Activated B cell treated with CpG ODN at 0.5 μM for 24 hours (primary cell): ENCODE measurements around the gene ERCC3. TPM values are rescaled to one million over a fixed set of nuclear protein-coding genes. Genes with fewer than 3 reads are reported as not detected.

Experiments
- ATAC-seq: fragments of 200-7000 bp; cut with Tn5 transposase; one replicate; pipeline ENCODE4 v1.10.0; 2021; ENCODE audit warnings: low read depth, mild to moderate bottlenecking, moderate library complexity
- CTCF ChIA-PET: fragments of 350-600 bp; sonication (Branson Sonifier 250); formaldehyde crosslinking; loops from one replicate; lab custom pipeline; 2021; ENCODE audit warnings: antibody characterized with exemption; lab: Charles Lee
- POLR2A ChIA-PET: fragments of 350-600 bp; sonication (Branson Sonifier 250); formaldehyde crosslinking; loops from one replicate; lab custom pipeline; 2021; ENCODE audit warnings: antibody characterized with exemption; lab: Charles Lee
- DNase-seq: peaks from one replicate; pipeline ENCODE4 v3.0.0; 2022
- H3K27ac Mint-ChIP-seq: one replicate; pipeline ENCODE4 v1.8.0; 2020; ENCODE audit warnings: mixed read lengths
- H3K27me3 Mint-ChIP-seq: one replicate; pipeline ENCODE4 v1.8.0; 2021; ENCODE audit warnings: mixed read lengths
- H3K36me3 Mint-ChIP-seq: one replicate; pipeline ENCODE4 v1.8.0; 2021; ENCODE audit warnings: low read depth, mixed read lengths
- H3K4me1 Mint-ChIP-seq: one replicate; pipeline ENCODE4 v1.8.0; 2021; ENCODE audit warnings: mixed read lengths
- H3K4me3 Mint-ChIP-seq: one replicate; pipeline ENCODE4 v1.8.0; 2020; ENCODE audit warnings: mild to moderate bottlenecking, mixed read lengths
- H3K9me3 Mint-ChIP-seq: one replicate; pipeline ENCODE4 v1.8.0; 2020; ENCODE audit warnings: mixed read lengths
- CTCF ChIP-seq: fragments of 200-600 bp; IDR thresholded peaks from one replicate; pipeline ENCODE4 v1.8.0; 2022; ENCODE audit warnings: antibody characterized with exemption, mild to moderate bottlenecking
- intact Hi-C: fragments of 100-400 bp; cut with micrococcal nuclease; formaldehyde crosslinking; loops from one replicate; pipeline ENCODE4 v1.15.1; 2024
- total RNA-seq: library from RNA; stranded (reverse); gene quantifications from 2 replicates; pipeline ENCODE4 v1.2.3, GENCODE V29; 2022

The ERCC3 gene
- total RNA-seq, 1 donor from 2014 or later: 65.6 TPM

DNA sequence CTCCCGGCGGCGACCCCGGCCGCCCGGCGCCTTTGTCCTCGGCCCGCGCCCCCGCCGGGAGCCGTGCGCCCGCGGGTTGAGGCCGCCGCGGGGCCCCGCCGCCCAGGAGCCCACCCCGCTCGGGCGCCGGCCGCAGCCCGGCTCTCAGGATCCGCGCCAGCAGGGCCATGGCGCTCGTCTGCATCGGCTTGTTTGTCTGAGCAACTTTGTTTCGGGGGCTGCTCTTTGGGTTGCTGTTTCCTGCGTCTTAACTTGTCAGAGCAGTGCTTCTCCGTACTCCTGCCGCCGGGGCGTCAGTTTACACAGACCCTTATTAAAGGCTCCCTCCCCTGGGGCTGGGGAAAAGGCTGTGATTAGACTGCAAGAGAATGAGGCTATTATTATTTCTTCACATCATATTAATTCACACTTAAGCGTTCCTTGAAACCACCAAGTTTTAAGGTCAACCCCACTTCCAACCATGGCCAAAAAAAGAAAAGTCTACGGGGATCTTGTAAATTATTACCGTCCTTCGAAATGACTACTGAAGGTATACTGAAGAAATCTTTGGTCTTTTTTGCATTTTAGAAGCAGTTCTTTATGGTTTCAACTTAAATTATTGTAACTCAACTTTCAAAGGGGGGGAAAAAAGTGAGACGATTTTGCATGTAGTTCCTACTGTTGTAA lies 73.7 kb downstream of the ERCC3 start, which contains the start of gene CYP27C1:
TSS of gene CYP27C1 (minus strand) at position 198 of the 666 bp plus-strand sequence. CDS start at position 169, 29 bp downstream.
- peaks cover 2% of the 10 kb centered on the region for H3K9me3 Mint-ChIP-seq
- peak within 1 kb of the TSS; percentile 46 for H3K27ac Mint-ChIP-seq
- peaks cover 28% of the 10 kb centered on the region for H3K4me1 Mint-ChIP-seq
- TF ChIP-seq CTCF: no peak
- H3K36me3 Mint-ChIP-seq: no peaks in the 10 kb centered on the region
- ChIA-PET CTCF (no interaction called here), POLR2A (no interaction called here)
- H3K4me3 Mint-ChIP-seq: peak within 1 kb of the TSS; percentile 76
- peaks cover 52% of the 10 kb centered on the region for H3K27me3 Mint-ChIP-seq
- DNase-seq: no peak
- intact Hi-C loops: no loop called here
- peak; percentile 25 for ATAC-seq

- no peak for TF ChIP-seq CTCF
- POLR2A ChIA-PET: no interaction called here
- DNase-seq (peak; percentile 20), ATAC-seq (peak; percentile 21)
- CTCF ChIA-PET: no interaction called here
- H3K4me3 Mint-ChIP-seq: peak overlapping the region; percentile 56
- peaks cover 2% of the 10 kb centered on the region for H3K9me3 Mint-ChIP-seq
- no peaks in the 10 kb centered on the region for H3K36me3 Mint-ChIP-seq
- no peak overlapping the region for H3K27ac Mint-ChIP-seq
- H3K4me1 Mint-ChIP-seq: peaks cover 28% of the 10 kb centered on the region
- H3K27me3 Mint-ChIP-seq: peaks cover 48% of the 10 kb centered on the region
- intact Hi-C loops: no loop called here
These were observed 74.5 kb downstream of the ERCC3 start for GRCh38 chr2:127219171-127220070.

GRCh38 chr2:127218812-127219170 lies 75.2 kb downstream of the ERCC3 start:
- no peak for DNase-seq
- Mint-ChIP-seq H3K4me3 (peak overlapping the region; percentile 56), H3K27me3 (peaks cover 44% of the 10 kb centered on the region), H3K4me1 (peaks cover 28% of the 10 kb centered on the region), H3K27ac (no peak overlapping the region), H3K9me3 (peaks cover 2% of the 10 kb centered on the region), H3K36me3 (no peaks in the 10 kb centered on the region)
- POLR2A ChIA-PET: no interaction called here
- TF ChIP-seq CTCF: no peak
- CTCF ChIA-PET: no interaction called here
- no peak for ATAC-seq
- intact Hi-C loops: no loop called here

DNA sequence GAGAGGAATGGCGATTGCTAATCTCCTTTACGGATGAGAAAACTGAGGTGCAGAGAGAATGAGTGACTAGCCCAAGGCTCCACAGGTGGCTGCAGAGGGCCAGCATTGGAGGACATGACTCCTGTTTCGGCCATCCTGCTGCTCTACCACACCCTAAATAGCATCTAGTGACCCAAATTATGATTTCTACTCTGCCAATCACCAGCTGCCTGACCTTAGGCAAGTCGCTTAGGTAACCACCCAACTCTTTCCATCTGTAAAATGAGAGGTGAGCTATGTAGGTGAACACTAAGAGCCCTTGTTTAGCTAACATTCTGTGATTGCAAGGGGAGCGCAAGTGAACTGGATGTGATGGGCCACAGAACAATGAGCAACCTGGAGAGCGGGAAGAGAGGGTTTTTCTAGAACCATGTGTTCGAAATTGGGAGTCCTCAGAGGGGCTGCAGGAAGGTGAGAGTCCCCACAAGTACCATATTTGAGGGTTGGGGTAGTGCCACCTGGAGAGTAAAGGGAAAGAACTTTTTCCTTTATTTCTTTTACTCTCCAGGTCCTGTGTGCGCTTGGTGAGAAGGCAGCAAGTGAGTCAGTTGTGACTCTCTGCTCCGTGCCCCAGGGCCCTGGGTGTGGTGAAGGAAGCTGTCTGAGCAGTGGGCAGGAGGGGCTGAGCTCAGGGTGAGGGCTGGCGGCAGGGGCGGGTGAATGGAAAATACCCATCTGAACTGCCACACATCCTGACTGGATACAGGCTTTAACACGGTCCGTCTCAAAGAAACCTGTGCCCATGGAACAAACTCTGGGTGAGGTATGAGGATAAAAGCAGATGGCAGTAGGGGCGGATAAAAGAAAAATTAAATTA lies 76.2 kb downstream of the ERCC3 start:
- CTCF ChIA-PET: no interaction called here
- Mint-ChIP-seq H3K27me3 (peaks cover 45% of the 10 kb centered on the region), H3K36me3 (no peaks in the 10 kb centered on the region), H3K4me3 (peak overlapping the region; percentile 24), H3K9me3 (peaks cover 2% of the 10 kb centered on the region), H3K4me1 (peaks cover 28% of the 10 kb centered on the region), H3K27ac (no peak overlapping the region)
- TF ChIP-seq CTCF: no peak
- ATAC-seq: no peak
- intact Hi-C loops: no loop called here
- POLR2A ChIA-PET: no interaction called here
- no peak for DNase-seq
